C4-2B (cell line): ENCODE measurements around the gene CALY.

Experiments
- H3K27ac ChIP-seq: fragments of 450-650 bp; 2 replicates; pipeline ENCODE4 v1.5.1; 2017
- CTCF ChIP-seq: fragments of 450-650 bp; conservative IDR thresholded peaks from 2 replicates; pipeline ENCODE4 v1.5.1; 2017; ENCODE audit warnings: mild to moderate bottlenecking
- ZFX ChIP-seq: fragments of 450-650 bp; IDR thresholded peaks from 2 replicates; pipeline ENCODE4 v1.6.1; 2017

The CALY gene

GRCh38 chr10:133355266-133355665 lies 18.6 kb upstream of the CALY start:
- no peak for TF ChIP-seq CTCF
- no peak for TF ChIP-seq ZFX
- H3K27ac ChIP-seq: no peak overlapping the region

- no peak for TF ChIP-seq CTCF
- no peak overlapping the region for H3K27ac ChIP-seq
Observed at GRCh38 chr10:133354672-133355240, 18.1 kb upstream of the CALY start.

GRCh38 chr10:133353988-133354605 lies 17.4 kb upstream of the CALY start:
- TF ChIP-seq CTCF: no peak
- TF ChIP-seq ZFX: no peak
- no peak overlapping the region for H3K27ac ChIP-seq

- no peak for TF ChIP-seq ZFX
- H3K27ac ChIP-seq: no peak overlapping the region
Observed at GRCh38 chr10:133353202-133353959, 16.7 kb upstream of the CALY start.

GRCh38 chr10:133351408-133352318 lies 15.0 kb upstream of the CALY start:
- H3K27ac ChIP-seq: no peak overlapping the region
- TF ChIP-seq CTCF: no peak
- TF ChIP-seq ZFX: no peak

- no peak overlapping the region for H3K27ac ChIP-seq
- no peak for TF ChIP-seq CTCF
- TF ChIP-seq ZFX: no peak
Observed at GRCh38 chr10:133350950-133351329, 14.2 kb upstream of the CALY start.

- no peak overlapping the region for H3K27ac ChIP-seq
Observed at GRCh38 chr10:133350283-133350949, 13.7 kb upstream of the CALY start.

More at GRCh38 chr10:133350283-133350949, 13.7 kb upstream of the CALY start:
- TF ChIP-seq CTCF (no peak), ZFX (no peak)
